Tibial artery (tissue), 4 donors: ENCODE data around the gene S100A5.

Experiments
- DNase-seq, 2 donors: peaks; one replicate each; pipeline ENCODE4 v3.0.0-alpha.2; 2019
- H3K27ac ChIP-seq, 2 donors: fragments of 200-600 bp; sonication (generic) in 1 of 2; 1 replicate in 1 of 2; 2 replicates in 1 of 2; pipeline ENCODE4 v1.5.1; 2018 to 2019; ENCODE audit warnings: mild to moderate bottlenecking in 1 of 2
- H3K27me3 ChIP-seq, 2 donors: fragments of 200-600 bp; sonication (generic) in 1 of 2; one replicate each; pipeline versions ENCODE4 v1.5.1 to v1.6.0; 2016 to 2019
- H3K36me3 ChIP-seq, 3 donors: fragments of 200-600 bp; sonication (generic) in 2 of 3; one replicate each; pipeline ENCODE4 v1.5.1; 2016 to 2019; ENCODE audit warnings: mild to moderate bottlenecking in 2 of 3
- H3K4me1 ChIP-seq, 4 donors: fragments of 200-600 bp; sonication (generic) in 2 of 4; 1 replicate in 3 of 4; 2 replicates in 1 of 4; pipeline ENCODE4 v1.5.1; 2016 to 2019
- H3K4me3 ChIP-seq, 2 donors: fragments of 200-600 bp; sonication (generic) in 1 of 2; 1 replicate in 1 of 2; 2 replicates in 1 of 2; pipeline ENCODE4 v1.5.1; 2018 to 2019; ENCODE audit warnings: mild to moderate bottlenecking in 2 of 2
- H3K9me3 ChIP-seq, 3 donors: fragments of 200-600 bp; sonication (generic) in 1 of 3; one replicate each; pipeline ENCODE4 v1.5.1; 2016 to 2019
- CTCF ChIP-seq, 2 experiments: fragments of 200-600 bp in 1 of 2; fragments of 450-650 bp in 1 of 2; IDR thresholded peaks; one replicate each; pipeline ENCODE4 v1.5.1; 2017 to 2019; ENCODE audit warnings: antibody characterized with exemption in 2 of 2, mild to moderate bottlenecking in 1 of 2, moderate library complexity in 1 of 2
- intact Hi-C: fragments of 100-400 bp; cut with DNase I; formaldehyde crosslinking; loops from one replicate; pipeline ENCODE4 v1.15.0; 2023; ENCODE audit warnings: low total_unique reads

The S100A5 gene

GRCh38 chr1:153505576-153505975 lies 35.2 kb downstream of the S100A5 start:
- DNase-seq, result no peak
- Histone ChIP-seq H3K36me3 (no peaks in the 10 kb centered on the region), H3K27me3 (no peaks in the 10 kb centered on the region), H3K27ac (peak overlapping the region; percentile 81 to 82), H3K9me3 (no peaks in the 10 kb centered on the region), H3K4me3 (no peak overlapping the region), H3K4me1 (peaks cover 10 to 28% (median 23%) of the 10 kb centered on the region in 4 donors)
- no peak for TF ChIP-seq CTCF (IDR thresholded peaks at IDR 0.05)
- intact Hi-C loops, result loop anchor here (5.0 kb wide), 1 partner anchor 112 kb away; the partner anchor contains the start of gene S100A14

GRCh38 chr1:153503766-153504165 lies 37.0 kb downstream of the S100A5 start:
- DNase-seq, result no peak
- Histone ChIP-seq H3K27ac (no peak overlapping the region), H3K27me3 (no peaks in the 10 kb centered on the region), H3K36me3 (no peaks in the 10 kb centered on the region), H3K9me3 (no peaks in the 10 kb centered on the region), H3K4me3 (no peak overlapping the region), H3K4me1 (peaks cover 10 to 33% (median 23%) of the 10 kb centered on the region in 4 donors)
- no peak for TF ChIP-seq CTCF (IDR thresholded peaks at IDR 0.05)
- intact Hi-C loops, result no loop called here

GRCh38 chr1:153498746-153499145 lies 42.0 kb downstream of the S100A5 start:
- peaks cover 0 to 15% (median 3%) of the 10 kb centered on the region in 4 donors for H3K4me1 ChIP-seq
- no peaks in the 10 kb centered on the region for H3K27me3 ChIP-seq
- TF ChIP-seq CTCF (IDR thresholded peaks at IDR 0.05), result no peak
- H3K36me3 ChIP-seq, result no peaks in the 10 kb centered on the region
- H3K4me3 ChIP-seq, result no peak overlapping the region
- no peaks in the 10 kb centered on the region for H3K9me3 ChIP-seq
- DNase-seq, result no peak
- no peak overlapping the region for H3K27ac ChIP-seq
- intact Hi-C loops, result no loop called here

- Histone ChIP-seq H3K9me3 (no peaks in the 10 kb centered on the region), H3K27me3 (no peaks in the 10 kb centered on the region), H3K36me3 (no peaks in the 10 kb centered on the region), H3K4me1 (peaks cover 0 to 47% (median 25%) of the 10 kb centered on the region in 4 donors), H3K27ac (no peak overlapping the region), H3K4me3 (no peak overlapping the region)
- no peak for TF ChIP-seq CTCF (IDR thresholded peaks at IDR 0.05)
- no peak for DNase-seq
- intact Hi-C loops, result loop anchor here (2.0 kb wide), 1 partner anchor 31 kb away; no protein-coding TSS in a partner anchor
These were observed 45.2 kb downstream of the S100A5 start for GRCh38 chr1:153495536-153495935.

GRCh38 chr1:153494976-153495535 lies 45.7 kb downstream of the S100A5 start:
- Histone ChIP-seq H3K27me3 (no peaks in the 10 kb centered on the region), H3K36me3 (no peaks in the 10 kb centered on the region), H3K4me3 (no peak overlapping the region), H3K4me1 (peaks cover 0 to 51% (median 27%) of the 10 kb centered on the region in 4 donors), H3K9me3 (no peaks in the 10 kb centered on the region), H3K27ac (no peak overlapping the region)
- peak; percentile 88 to 97 for TF ChIP-seq CTCF (IDR thresholded peaks at IDR 0.05)
- intact Hi-C loops, result loop anchor here (2.0 to 5.0 kb wide), 2 partner anchors 30 to 143 kb away; no protein-coding TSS in a partner anchor
- peak; percentile 79 for DNase-seq
